T follicular helper cell (primary cell): ENCODE data around the gene GBP4.

Experiments
- DNase-seq: peaks from one replicate; pipeline ENCODE4 v3.0.0-alpha.2; 2020; ENCODE audit warnings: low read depth

Gene GBP4

DNA sequence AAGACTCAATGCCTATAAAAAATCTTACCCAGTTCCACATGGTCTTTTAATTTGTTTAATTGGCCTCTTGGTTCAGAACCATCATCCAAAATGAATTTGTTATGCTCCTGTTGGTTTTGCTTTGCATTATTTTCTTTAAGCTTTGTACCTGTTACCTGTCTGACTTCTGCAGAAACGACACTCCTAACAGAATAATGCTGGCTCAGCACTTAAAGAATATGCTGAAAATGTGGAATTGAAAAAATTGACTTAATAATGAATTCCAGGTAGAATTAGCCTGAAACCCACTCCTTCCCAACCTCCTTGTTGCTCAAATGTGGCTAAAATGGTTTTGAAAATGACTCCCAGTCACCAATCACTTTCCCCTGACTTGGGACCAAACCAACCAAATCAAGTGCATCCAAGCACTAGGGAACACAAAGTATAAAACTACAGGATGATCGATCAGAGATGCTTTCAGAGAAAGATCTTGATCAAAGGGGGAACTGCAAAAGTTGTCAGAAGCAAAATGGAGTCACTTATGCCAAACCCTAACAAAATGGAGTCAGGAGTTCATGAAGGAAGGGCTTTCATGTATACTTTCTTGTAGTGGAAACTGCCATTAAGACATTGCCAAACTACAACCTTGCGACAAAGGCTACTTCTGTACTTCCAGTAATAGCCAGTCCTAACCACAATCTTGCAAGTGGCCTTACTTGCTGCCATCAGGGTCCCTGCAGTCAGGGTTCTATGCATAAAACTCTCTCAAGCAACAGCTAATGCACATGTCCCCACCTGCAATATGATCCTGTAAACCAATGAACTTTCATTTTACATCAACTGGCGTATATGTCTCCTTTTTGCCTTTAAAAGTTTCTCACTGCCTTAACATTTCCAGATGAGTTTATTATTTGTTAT lies 28.3 kb downstream of the GBP4 start:
- no peak for DNase-seq

- no peak for DNase-seq
Observed at GRCh38 chr1:89169166-89169565, 29.6 kb downstream of the GBP4 start.

GRCh38 chr1:89167590-89168230 lies 31.0 kb downstream of the GBP4 start:
- no peak for DNase-seq

DNA sequence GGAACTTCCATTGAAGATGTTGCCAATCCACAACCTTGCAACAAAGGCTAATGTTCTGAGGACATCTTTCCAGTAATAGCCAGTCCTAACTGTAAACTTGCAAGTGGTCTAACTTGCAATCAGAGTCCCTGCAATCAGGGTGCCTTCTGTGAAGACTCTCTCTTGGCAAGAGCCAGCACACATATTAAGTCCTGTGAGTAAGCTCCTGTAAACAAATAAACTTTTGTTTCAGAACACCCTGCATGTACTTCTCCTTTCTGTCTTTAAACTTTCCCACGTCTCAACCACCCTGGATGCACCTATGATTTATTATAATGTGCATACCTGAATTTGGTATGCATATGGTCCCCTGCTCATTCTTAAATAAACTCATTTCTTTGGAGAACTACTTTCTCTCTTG lies 32.0 kb downstream of the GBP4 start:
- no peak for DNase-seq

GRCh38 chr1:89165811-89166210 lies 32.9 kb downstream of the GBP4 start:
- no peak for DNase-seq

DNA sequence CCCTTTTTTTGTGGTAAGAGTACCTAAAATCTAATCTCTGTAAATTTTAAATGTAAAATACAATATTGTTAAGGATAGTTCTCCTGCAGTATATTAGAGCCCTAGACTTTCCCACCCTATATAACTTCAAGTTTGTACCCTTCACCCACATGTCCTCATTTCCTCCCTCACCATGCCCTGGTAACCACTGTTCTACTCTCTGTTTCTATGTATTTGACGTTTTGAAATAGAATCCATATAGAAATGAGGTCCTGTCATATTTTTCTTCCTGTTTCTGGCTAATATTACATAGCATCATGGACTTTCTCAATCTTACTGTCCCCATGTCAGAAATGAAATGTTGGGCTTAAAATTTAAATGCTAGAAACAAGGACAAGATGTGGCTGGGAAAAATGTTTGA lies 47.7 kb downstream of the GBP4 start:
- no peak for DNase-seq

DNA sequence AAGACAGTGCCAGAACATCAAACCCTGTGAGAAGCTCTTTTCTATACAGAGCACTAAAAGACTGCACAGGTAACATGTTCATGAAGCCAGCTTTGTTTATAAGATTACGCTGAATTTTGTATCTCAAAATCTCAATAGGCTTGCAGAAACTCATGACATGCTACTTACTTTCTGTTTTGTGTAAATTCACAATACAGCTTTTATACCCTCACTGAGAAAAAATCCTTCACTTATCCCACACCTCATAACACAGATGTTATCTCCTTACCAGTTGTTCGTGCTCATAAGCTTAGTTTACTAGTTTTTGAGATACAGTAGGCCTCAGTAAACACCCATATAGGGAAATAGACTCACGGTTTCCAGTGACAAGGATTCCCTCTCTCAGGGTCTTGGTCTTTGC lies 48.8 kb downstream of the GBP4 start:
- no peak for DNase-seq

DNA sequence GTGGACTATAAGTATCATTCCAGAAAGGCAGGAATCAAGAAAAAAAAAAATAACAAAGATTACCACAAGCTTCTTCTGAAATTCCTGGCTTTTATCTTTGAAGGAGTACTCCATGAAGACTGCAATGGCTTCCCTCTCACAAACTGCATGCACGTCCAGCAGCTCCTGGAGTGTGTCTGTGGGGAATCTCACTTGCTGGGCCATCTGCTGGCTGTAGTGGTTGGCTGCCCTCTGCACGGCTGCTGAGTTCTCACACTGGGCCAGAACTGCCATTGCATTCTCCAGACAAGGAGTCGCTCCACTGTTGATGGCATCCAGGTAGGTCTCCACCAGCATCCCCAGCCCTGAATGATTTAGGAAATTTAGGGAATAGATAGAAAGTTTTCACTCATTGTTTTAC lies 49.5 kb downstream of the GBP4 start:
- DNase-seq, result no peak

DNA sequence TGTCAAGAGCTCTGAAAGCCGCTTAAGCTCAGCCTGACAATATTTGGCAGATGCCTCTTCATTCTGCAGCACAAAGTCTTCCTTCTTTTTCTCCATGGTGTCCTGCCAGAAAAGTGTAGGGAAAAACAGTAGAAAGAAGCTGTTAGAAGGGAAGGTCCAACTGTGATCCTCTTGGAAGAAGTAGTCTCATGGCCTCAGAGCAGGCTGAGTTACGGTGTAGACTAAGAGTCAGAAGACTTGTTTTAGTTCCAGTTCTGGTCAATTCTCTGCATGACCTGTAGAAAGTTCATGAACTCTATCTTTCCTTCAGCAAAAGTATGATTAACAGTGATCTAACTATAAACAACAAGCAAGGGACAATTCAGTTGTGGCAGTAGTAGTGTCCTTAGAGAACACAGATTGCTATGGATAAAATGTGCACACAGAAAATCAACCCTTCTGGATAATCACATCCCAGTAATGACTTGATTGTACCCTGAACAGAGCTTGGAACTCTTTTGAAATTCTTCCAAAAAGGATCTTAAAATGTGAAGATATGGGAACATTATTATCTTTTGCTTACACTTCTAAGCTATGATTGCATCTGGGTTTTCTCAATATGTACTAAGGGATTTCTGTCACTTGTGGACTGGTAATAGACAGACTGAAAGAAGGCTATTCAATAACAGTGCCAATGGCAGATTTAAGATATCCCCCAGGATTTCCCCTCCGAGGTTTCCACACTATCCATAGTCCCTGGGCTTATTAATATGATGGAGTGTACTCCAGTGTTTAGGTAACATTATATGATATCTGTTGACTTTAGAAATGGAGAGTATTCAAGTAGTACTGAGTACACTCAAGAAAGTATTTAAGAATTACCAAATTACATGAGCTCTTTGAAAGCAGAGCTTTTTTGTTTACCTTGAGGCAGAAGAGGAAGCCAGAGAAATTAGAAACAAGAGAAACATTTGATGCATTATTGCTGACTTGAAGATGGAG lies 50.8 kb downstream of the GBP4 start:
- DNase-seq, result no peak

- DNase-seq, result no peak
Observed at GRCh38 chr1:89146721-89147120, 52.0 kb downstream of the GBP4 start.

DNA sequence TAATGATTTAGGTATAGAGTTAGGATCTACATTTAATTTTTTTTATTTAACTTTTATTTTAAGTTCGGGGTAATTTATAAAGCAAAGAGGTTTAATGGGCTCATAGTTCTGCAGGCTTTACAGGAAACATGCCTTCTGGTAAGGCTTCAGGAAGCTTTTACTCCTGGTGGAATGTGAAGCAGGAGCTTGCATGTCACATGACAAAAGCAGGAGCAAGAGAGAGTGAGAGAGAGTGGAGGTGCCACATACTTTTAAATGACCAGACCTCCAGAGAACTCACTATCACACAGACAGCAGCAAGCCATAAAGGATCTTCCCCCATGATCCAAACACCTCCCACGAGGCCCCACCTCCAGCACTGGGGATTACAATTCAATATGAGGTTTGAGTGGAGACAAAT lies 55.3 kb downstream of the GBP4 start:
- no peak for DNase-seq

DNA sequence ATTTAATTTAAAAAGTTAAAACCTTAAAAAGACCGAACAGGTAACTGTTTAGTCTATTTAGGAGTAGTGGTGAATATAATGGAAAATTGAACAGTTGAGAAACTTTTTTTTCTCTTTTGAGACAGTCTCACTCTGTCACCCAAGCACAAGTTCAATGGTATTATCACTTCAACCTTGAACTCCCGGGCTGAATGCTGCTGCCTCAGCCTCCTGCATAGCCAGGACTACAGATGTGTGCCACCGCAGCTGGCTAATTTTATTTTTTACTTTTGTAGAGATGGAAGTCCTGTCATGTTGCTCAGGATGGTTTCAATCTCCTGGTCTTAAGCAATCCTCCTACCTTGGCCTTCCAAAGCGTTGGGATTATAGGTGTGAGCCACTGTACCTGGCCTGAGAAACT lies 56.6 kb downstream of the GBP4 start:
- no peak for DNase-seq

GRCh38 chr1:89133747-89134146 lies 65.0 kb downstream of the GBP4 start:
- DNase-seq, result no peak
